HG03159 (cell line): ENCODE measurements around the gene HPS4.
"Not testable (repeated sequence)": the region's sequence is repeated elsewhere in the genome, so short reads cannot be mapped to it uniquely, and the experiment has no call there.

Experiments used
- ATAC-seq: cut with Tn5 transposase; IDR thresholded peaks from one replicate; pipeline ENCODE4 v1.9.1; 2021; ENCODE audit warnings: mild to moderate bottlenecking, moderate library complexity; ENCODE audit not compliant: unreplicated experiment

The HPS4 gene

GRCh38 chr22:26444777-26445176, 38.8 kb downstream of the HPS4 start:
- no peak for ATAC-seq

- no peak for ATAC-seq
Observed at GRCh38 chr22:26443901-26444690, 39.5 kb downstream of the HPS4 start.

GRCh38 chr22:26442086-26442756, 41.4 kb downstream of the HPS4 start:
- no peak for ATAC-seq

- no peak for ATAC-seq
Observed at GRCh38 chr22:26439559-26439958, 44.0 kb downstream of the HPS4 start.

- ATAC-seq, result not testable (repeated sequence)
Observed at GRCh38 chr22:26438776-26439175, 44.8 kb downstream of the HPS4 start.

- no peak for ATAC-seq
Observed at GRCh38 chr22:26437694-26438392, 45.7 kb downstream of the HPS4 start.

GRCh38 chr22:26436903-26437515, 46.6 kb downstream of the HPS4 start:
- no peak for ATAC-seq

- no peak for ATAC-seq
Observed at GRCh38 chr22:26435327-26436093, 48.1 kb downstream of the HPS4 start.

- no peak for ATAC-seq
Observed at GRCh38 chr22:26433805-26434204, 49.8 kb downstream of the HPS4 start.

GRCh38 chr22:26432619-26433311, 50.8 kb downstream of the HPS4 start:
- ATAC-seq, result no peak

- ATAC-seq, result no peak
Observed at GRCh38 chr22:26431261-26431995, 52.2 kb downstream of the HPS4 start.

- ATAC-seq, result no peak
Observed at GRCh38 chr22:26430600-26430999, 53.0 kb downstream of the HPS4 start.

GRCh38 chr22:26429458-26430286, 53.9 kb downstream of the HPS4 start:
- ATAC-seq, result peak; percentile 8

- ATAC-seq, result peak; percentile 74
Observed at GRCh38 chr22:26428515-26429457, 54.8 kb downstream of the HPS4 start, which contains the start of gene ASPHD2. ASPHD2 (plus strand) TSS chr22:26429260; CDS start chr22:26433616, 4,356 bp downstream.

GRCh38 chr22:26426924-26427323, 56.7 kb downstream of the HPS4 start:
- no peak for ATAC-seq

- no peak for ATAC-seq
Observed at GRCh38 chr22:26418620-26419019, 65.0 kb downstream of the HPS4 start.

- ATAC-seq, result no peak
Observed at GRCh38 chr22:26417406-26417805, 66.2 kb downstream of the HPS4 start.
